NAMALWA (cell line): ENCODE data around the gene FNBP1L.
A peak's percentile ranks its signal among the peaks of the same experiment; 100 is the strongest.
"Not testable (repeated sequence)": the region's sequence is repeated elsewhere in the genome, so short reads cannot be mapped to it uniquely, and the experiment has no call there.

ENCODE experiments used
- DNase-seq: peaks from one replicate; pipeline ENCODE4 v3.0.0-alpha.2; 2015; ENCODE audit warnings: low spot score

FNBP1L gene

DNA sequence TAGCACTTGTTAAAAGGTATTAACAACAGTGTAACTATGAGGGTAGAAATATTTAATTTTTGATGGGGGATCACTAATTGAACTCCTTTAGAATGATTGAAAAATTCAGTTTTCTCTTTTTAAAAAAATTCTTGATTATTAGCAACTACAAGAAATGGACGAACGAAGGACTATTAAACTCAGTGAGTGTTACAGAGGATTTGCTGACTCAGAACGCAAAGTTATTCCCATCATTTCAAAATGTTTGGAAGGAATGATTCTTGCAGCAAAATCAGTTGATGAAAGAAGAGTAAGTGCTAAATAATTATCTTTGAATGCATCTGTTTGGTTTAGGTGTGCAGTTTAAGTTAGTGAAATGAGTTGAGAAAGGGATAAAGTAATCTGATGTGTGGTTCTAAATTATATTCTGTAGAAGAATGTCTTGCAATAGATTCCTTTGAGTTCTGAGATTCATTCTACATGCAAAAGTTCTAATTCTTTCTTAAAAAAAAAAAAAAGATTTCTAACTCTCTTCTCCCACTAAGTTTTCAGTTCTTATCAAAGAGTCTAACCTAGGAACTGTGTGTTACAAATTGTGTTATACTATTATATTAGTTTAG is 85.0 kb downstream of the FNBP1L start:
- DNase-seq: no peak

GRCh38 chr1:93533677-93534076 is 85.8 kb downstream of the FNBP1L start:
- DNase-seq: no peak

GRCh38 chr1:93537396-93537795 is 89.5 kb downstream of the FNBP1L start:
- DNase-seq: no peak

- DNase-seq: no peak
These were observed 90.0 kb downstream of the FNBP1L start for GRCh38 chr1:93537924-93538323.

DNA sequence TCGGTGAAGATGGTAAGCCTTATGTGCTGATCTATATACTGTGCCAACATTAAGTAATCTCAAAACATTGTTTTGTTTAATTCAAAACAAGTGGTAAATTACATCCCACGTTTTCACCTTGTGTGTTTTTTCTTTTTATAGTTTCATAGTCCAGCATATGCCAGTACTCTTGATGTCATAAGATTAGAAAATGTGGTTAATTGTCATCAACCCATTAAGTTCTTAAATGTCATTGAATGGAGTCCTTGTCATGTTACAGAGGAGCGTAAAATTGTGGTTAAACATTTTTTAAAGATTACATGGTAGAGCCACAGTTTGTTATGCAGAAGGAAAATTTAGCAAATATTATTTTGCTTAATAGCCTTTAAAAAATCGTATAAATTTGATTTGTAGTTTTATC is 93.1 kb downstream of the FNBP1L start:
- DNase-seq: no peak

GRCh38 chr1:93542398-93542797 is 94.5 kb downstream of the FNBP1L start:
- no peak for DNase-seq

DNA sequence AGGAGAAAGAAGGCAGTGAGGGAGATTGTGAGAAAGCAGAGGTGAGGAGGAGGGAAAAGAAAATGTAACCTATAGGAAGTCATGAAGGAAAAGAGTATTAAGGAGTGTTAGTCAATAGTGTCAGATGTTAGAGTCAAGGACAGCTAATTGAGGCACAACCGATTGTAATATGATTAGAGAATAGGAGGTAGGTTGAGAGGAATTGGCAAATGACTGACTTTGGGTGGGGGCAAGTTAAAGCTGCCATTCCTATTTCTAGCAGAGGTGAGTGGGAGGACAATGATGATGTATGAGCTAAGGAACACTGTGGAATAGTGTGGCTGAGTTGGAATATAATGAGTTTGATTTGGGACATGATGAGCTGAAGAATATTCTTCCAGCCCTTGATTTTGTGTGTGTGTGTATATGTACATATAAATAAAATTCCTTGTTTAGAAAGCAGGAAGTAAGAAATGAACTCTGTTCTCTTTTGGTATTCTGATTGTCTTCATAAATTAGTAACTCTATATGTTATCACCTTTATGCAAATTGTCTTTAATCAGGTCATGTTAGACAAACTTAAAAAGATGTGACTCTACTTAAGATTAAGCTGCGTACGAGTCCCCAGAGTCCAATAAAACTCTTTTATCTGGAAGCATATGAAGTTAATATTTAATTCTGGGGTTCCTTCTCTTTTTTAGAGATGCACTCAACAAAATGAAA is 98.4 kb downstream of the FNBP1L start:
- DNase-seq: no peak

GRCh38 chr1:93549131-93549530 is 101.2 kb downstream of the FNBP1L start:
- no peak for DNase-seq

DNA sequence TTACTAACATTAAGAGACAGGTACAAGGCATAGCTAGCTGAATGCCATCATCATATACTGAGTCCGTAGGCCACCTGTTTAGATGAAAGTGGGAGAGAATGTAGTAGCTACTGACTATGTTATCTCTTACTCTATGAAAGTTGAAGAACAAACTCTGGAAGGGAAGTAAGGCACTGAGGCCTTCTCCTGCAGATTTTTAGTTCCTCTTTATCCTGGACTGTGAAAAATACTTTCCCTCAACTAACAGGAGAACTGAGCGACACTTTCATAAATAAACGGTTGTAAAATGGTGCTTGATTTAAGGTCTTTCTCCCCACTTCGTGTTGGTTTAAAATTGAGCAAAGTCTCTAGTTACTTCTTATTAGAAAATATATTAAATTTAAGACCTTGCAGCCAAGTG is 101.9 kb downstream of the FNBP1L start:
- DNase-seq: no peak

GRCh38 chr1:93552741-93553455 is 105.0 kb downstream of the FNBP1L start:
- DNase-seq: no peak

GRCh38 chr1:93553886-93554490 is 106.1 kb downstream of the FNBP1L start:
- DNase-seq: not testable (repeated sequence)

GRCh38 chr1:93554883-93555872 is 107.3 kb downstream of the FNBP1L start:
- no peak for DNase-seq

GRCh38 chr1:93556291-93556690 is 108.4 kb downstream of the FNBP1L start:
- no peak for DNase-seq

DNA sequence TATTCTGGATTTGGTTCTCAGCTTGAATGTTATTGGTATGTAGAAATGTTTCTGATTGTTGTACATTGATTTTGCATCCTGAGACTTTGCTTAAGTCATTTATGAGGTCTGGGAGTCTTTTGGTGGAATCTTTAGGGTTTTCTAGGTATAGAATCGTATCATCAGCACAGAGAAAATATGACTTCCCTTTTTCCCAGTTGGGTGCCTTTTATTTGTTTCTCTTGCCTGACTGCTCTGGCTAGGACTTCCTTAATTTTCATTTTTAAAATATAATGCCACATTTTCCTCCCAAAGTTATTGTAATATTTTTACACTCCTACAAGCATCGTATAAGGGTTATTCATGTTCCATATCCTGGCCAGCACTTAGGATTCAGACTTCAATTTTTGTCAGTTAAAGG is 111.1 kb downstream of the FNBP1L start:
- peak; percentile 7 for DNase-seq

DNA sequence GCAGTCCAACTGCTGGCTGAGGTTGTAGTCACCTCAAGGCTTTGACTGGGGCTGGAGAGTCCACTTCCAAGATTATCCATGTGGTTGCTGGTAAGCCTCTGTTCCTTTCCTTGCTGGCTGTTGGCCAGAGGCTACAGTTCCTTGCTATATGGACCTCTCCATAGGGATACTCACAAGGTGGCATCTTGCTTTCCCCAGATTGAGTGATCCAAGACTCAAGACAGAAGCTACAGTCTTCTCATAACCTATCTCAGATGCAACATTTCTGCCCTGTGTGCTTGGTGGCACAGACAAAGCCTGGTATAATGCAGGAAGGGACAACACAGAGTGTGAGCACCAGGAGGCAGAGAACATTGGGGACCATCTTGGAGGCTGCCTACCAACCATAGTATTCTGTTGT is 111.8 kb downstream of the FNBP1L start:
- no peak for DNase-seq

DNA sequence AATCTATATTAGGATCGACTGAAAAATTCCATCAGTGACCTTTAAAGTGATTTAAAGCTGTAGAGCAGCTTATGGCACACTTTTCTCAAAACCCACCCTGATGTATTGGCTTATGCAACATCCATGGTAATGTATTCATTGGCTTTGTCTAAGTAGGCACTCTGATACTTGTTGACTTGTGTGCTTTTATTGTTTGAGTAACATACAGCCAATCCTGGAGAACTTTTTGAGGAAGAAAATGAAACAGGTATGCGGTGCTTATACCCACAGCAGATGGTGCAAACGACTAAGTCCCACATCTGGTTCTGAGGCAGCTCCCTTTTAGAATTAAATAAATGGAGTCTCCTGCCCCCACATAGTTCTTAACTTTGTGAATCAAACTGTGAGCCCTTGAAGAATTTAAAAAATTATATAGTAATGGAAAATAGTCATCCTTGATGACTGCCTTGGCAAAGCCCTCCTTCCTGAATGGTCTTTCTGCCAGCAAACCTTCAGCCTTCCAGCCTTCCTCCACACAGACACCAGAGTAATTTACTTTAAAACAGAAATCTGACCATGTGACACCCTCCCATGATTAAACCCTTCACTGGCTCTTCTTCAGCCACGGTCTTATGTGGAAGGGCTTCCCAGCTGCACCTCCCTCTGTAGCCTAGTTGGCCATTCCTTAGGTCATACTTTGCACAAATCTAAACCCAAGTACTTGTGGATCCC is 117.7 kb downstream of the FNBP1L start:
- no peak for DNase-seq

DNA sequence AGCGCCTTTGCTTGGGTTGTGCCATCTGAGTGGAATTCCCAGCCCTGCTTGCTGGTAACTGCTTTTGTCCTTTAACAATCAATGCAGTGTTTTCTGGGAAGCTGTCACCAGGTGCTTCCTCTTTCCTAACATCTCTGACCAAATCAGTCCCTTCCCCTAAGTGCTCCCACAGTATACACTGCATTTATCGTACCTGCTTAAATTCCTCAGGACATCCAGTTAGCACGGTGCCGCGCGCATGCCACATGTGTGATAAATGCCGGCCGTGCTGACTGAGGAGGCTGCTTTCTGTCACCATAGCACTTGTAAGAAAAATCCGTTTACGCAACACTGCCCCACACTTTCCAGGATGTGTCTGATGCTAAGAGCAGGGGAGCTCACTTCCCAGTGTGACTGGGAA is 118.3 kb downstream of the FNBP1L start:
- DNase-seq: no peak

GRCh38 chr1:93567255-93567918 is 119.5 kb downstream of the FNBP1L start:
- no peak for DNase-seq

GRCh38 chr1:93569489-93569888 is 121.6 kb downstream of the FNBP1L start:
- no peak for DNase-seq

DNA sequence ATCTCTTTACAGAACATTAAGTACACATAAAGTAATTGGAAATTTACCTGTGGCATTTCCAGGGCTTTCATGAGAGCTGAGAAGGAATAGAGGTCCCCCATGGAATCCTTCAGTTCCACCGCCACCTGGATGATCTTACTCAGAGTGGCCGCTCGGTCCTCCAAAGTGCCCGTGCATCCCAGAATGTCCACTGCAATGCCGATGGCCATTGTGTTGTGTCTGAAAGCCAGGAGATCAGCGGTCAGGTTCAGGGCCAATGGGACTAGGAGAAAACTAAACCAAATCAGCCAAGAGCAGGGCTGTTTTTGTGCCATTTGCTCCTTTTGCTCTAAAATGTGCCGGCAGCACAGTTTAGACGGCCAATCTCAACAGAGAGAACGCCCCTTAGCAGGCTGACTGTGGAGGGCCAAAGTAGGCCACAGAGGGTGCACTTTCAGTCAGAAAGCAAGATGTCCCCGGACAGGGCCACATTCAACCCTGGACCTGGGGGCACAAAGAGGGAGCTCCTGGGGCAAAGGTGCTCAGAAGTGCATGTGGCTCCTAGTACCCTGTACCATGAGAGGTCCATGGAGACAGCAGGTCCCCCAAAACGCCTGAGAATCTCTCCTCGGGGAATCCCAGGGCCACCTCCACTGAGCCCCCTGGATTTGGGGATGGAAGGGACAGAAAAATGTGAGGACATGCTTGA is 123.8 kb downstream of the FNBP1L start:
- DNase-seq: no peak
